IMR-90 (cell line): Measurements from ENCODE around the gene DNAJC7. TPM values are rescaled to one million over a fixed set of nuclear protein-coding genes. Genes with fewer than 3 reads are reported as not detected.

Experiments used
- ATAC-seq: fragments of 200-7000 bp; cut with Tn5 transposase; 2 replicates; pipeline ENCODE4 v1.9.1; 2020; ENCODE audit warnings: low read depth, mild to moderate bottlenecking, moderate library complexity
- BruUV-seq: library from RNA; stranded (reverse); fragments of 400-500 nt; replicated peaks from 2 replicates; lab custom pipeline; 2021; lab: Mats Ljungman, UMichigan
- CTCF ChIA-PET: fragments of 300-600 bp; formaldehyde crosslinking; extraction: SDS; loops from one replicate; lab custom pipeline; 2021; ENCODE audit warnings: antibody characterized with exemption; lab: Yijun Ruan, JAX
- POLR2A ChIA-PET: fragments of 300-600 bp; sonication (Branson Sonifier 250); formaldehyde crosslinking; loops from one replicate; lab custom pipeline; 2022; ENCODE audit warnings: antibody characterized with exemption; ENCODE audit not compliant: unreplicated experiment; lab: Charles Lee
- DNase-seq: peaks from one replicate; pipeline ENCODE4 v3.0.0; 2013
- H2AFZ ChIP-seq: replicated peaks from 2 replicates; pipeline ENCODE3; 2013; ENCODE audit warnings: low read length, mild to moderate bottlenecking; ENCODE audit not compliant: poor library complexity
- H2AK5ac ChIP-seq: 2 replicates; pipeline ENCODE4 v1.6.1; 2013; ENCODE audit warnings: low read depth, low read length, inconsistent platforms
- H2AK9ac ChIP-seq: replicated peaks from 2 replicates; pipeline ENCODE3; 2013; ENCODE audit warnings: mild to moderate bottlenecking, low read depth, low read length, moderate library complexity; ENCODE audit not compliant: poor library complexity
- H2BK120ac ChIP-seq: 2 replicates; pipeline ENCODE4 v1.6.1; 2013; ENCODE audit warnings: low read depth, low read length, inconsistent platforms
- H2BK15ac ChIP-seq: 3 replicates; pipeline ENCODE4 v1.6.1; 2013; ENCODE audit warnings: low read depth, low read length, inconsistent platforms
- H2BK20ac ChIP-seq: 2 replicates; pipeline ENCODE4 v1.6.1; 2013; ENCODE audit warnings: low read depth, mild to moderate bottlenecking, inconsistent platforms, low read length, moderate library complexity
- H2BK5ac ChIP-seq: 2 replicates; pipeline ENCODE4 v1.6.1; 2013; ENCODE audit warnings: mild to moderate bottlenecking, low read depth, low read length, inconsistent platforms; ENCODE audit not compliant: poor library complexity, severe bottlenecking
- H3K14ac ChIP-seq: replicated peaks from 2 replicates; pipeline ENCODE4 v1.6.1; 2013; ENCODE audit warnings: low read depth, low read length, inconsistent platforms
- H3K18ac ChIP-seq: 2 replicates; pipeline ENCODE4 v1.6.1; 2013; ENCODE audit warnings: low read depth, low read length, control low read depth
- H3K23ac ChIP-seq: 2 replicates; pipeline ENCODE4 v1.6.1; 2013; ENCODE audit warnings: low read depth, low read length, inconsistent platforms
- H3K27ac ChIP-seq: 2 replicates; pipeline ENCODE4 v1.5.1; 2013; ENCODE audit warnings: mild to moderate bottlenecking, control low read depth, low read length; ENCODE audit not compliant: insufficient read depth
- H3K27me3 ChIP-seq: 2 replicates; pipeline ENCODE4 v1.6.1; 2013; ENCODE audit warnings: low read length; ENCODE audit not compliant: control insufficient read depth, insufficient read depth
- H3K36me3 ChIP-seq: 2 replicates; pipeline ENCODE4 v1.6.1; 2013; ENCODE audit warnings: low read length, mixed read lengths; ENCODE audit not compliant: control insufficient read depth, insufficient read depth
- H3K4ac ChIP-seq: 2 replicates; pipeline ENCODE4 v1.6.1; 2013; ENCODE audit warnings: low read depth, low read length, inconsistent platforms
- H3K4me1 ChIP-seq: 2 replicates; pipeline ENCODE4 v1.6.1; 2013; ENCODE audit warnings: low read length, mixed read lengths; ENCODE audit not compliant: control insufficient read depth, insufficient read depth
- H3K4me2 ChIP-seq: 2 replicates; pipeline ENCODE4 v1.6.1; 2013; ENCODE audit warnings: low read depth, mild to moderate bottlenecking, control low read depth, low read length, moderate library complexity
- H3K4me3 ChIP-seq: 2 replicates; pipeline ENCODE4 v1.5.1; 2013; ENCODE audit warnings: low read depth, mild to moderate bottlenecking, control low read depth, low read length, moderate library complexity; ENCODE audit not compliant: insufficient read depth
- H3K56ac ChIP-seq: 2 replicates; pipeline ENCODE4 v1.6.1; 2013; ENCODE audit warnings: low read length, inconsistent platforms; ENCODE audit not compliant: insufficient read depth; ENCODE audit errors: extremely low read depth
- H3K79me1 ChIP-seq, 2 experiments: 2 replicates each; pipeline ENCODE4 v1.6.1; 2013; ENCODE audit warnings: low read length in 2 of 2, inconsistent platforms in 1 of 2, low read depth in 1 of 2
- H3K9ac ChIP-seq: 2 replicates; pipeline ENCODE4 v1.6.1; 2013; ENCODE audit warnings: low read depth, low read length, control low read depth
- H3K9me1 ChIP-seq: 2 replicates; pipeline ENCODE4 v1.6.1; 2013; ENCODE audit warnings: low read length, inconsistent platforms; ENCODE audit not compliant: insufficient read depth
- H3K9me3 ChIP-seq: 2 replicates; pipeline ENCODE4 v1.6.1; 2013; ENCODE audit warnings: low read length; ENCODE audit not compliant: control insufficient read depth, insufficient read depth
- H4K20me1 ChIP-seq: 2 replicates; pipeline ENCODE4 v1.6.1; 2013; ENCODE audit warnings: low read length, inconsistent platforms; ENCODE audit not compliant: insufficient read depth
- H4K5ac ChIP-seq: 2 replicates; pipeline ENCODE4 v1.6.1; 2013; ENCODE audit warnings: mild to moderate bottlenecking, low read depth, low read length, control low read depth
- H4K8ac ChIP-seq, 2 experiments: 2 replicates each; pipeline ENCODE4 v1.6.1; 2013; ENCODE audit warnings: low read depth in 2 of 2, low read length in 2 of 2, control low read depth in 1 of 2, inconsistent platforms in 1 of 2
- H4K91ac ChIP-seq: 2 replicates; pipeline ENCODE4 v1.6.1; 2013; ENCODE audit warnings: low read depth, low read length, inconsistent platforms; ENCODE audit not compliant: insufficient read depth
- POLR2A ChIP-seq: IDR thresholded peaks from 2 replicates; pipeline ENCODE4 v1.6.1; 2012; ENCODE audit warnings: mild to moderate bottlenecking, low read depth, low read length
- RFX5 ChIP-seq: IDR thresholded peaks from 2 replicates; pipeline ENCODE4 v1.8.0; 2012; ENCODE audit warnings: low read depth, mild to moderate bottlenecking, low read length, moderate library complexity
- WGBS, 2 experiments: methylation state at CpG; one replicate each; pipeline versions ENCODE4 v1.1.5 to v1.1.7; 2013; ENCODE audit warnings: missing lambda C conversion rate in 2 of 2; ENCODE audit not compliant: insufficient read length in 1 of 2; ENCODE audit errors: extremely low coverage in 2 of 2; 5-methylcytosine and 5-hydroxymethylcytosine counted together
- dilution Hi-C: fragments of 300-500 bp; cut with HindIII; formaldehyde crosslinking; loops from one replicate; pipeline ENCODE4 v1.14.3; 2018; ENCODE audit warnings: low sequenced_read_pairs; ENCODE audit not compliant: unreplicated experiment
- in situ Hi-C: fragments of 300-500 bp; cut with MboI; formaldehyde crosslinking; loops from 3 replicates; pipeline ENCODE4 v1.14.3; 2019; ENCODE audit warnings: low sequenced_read_pairs, inconsistent platforms, mixed read lengths
- intact Hi-C: fragments of 100-400 bp; cut with micrococcal nuclease; formaldehyde crosslinking; loops from 2 replicates; pipeline ENCODE4 v1.10.0; 2022
- polyA plus RNA-seq, 3 experiments: library from polyadenylated mRNA; depleted of rRNA; stranded (reverse); fragments of >200 nt; gene quantifications; 2 replicates each; pipeline ENCODE4 v1.2.3, GENCODE V29; 2012; ENCODE audit warnings: low replicate concordance in 1 of 3
- total RNA-seq: library from RNA; depleted of rRNA; stranded (reverse); fragments of >200 nt; gene quantifications from 2 replicates; pipeline ENCODE4 v1.2.3, GENCODE V29; 2012

Gene DNAJC7
- total and polyA plus RNA-seq, 2 of the 4 experiments (the other 2 are of a cell fraction) = 49.3 to 71.7 TPM

- ATAC-seq = peak; percentile 46; the same call in 1 of the 2 replicates
- no peaks in the 10 kb centered on the region for H4K20me1 ChIP-seq
- intact Hi-C loops = no loop called here
- no peak overlapping the region for H2BK5ac ChIP-seq
- H3K4me1 ChIP-seq = peaks cover 12% of the 10 kb centered on the region
- peak overlapping the region; percentile 56; the same call in 1 of the 2 replicates for H4K5ac ChIP-seq
- H2AK5ac ChIP-seq = peak overlapping the region; percentile 40; the same call in 1 of the 2 replicates
- no peak overlapping the region for H4K91ac ChIP-seq
- H3K9me1 ChIP-seq = no peaks in the 10 kb centered on the region
- H2BK120ac ChIP-seq = peak overlapping the region; percentile 8; the same call in 1 of the 2 replicates
- no peaks in the 10 kb centered on the region for H3K9me3 ChIP-seq
- no peak overlapping the region for H2BK20ac ChIP-seq
- H3K23ac ChIP-seq = peak overlapping the region; percentile 23; the same call in 1 of the 2 replicates
- no peak overlapping the region for H3K18ac ChIP-seq
- H2BK15ac ChIP-seq = no peak overlapping the region; the same call in 2 of the 3 replicates
- H3K14ac ChIP-seq = peak overlapping the region; percentile 34; the same call in 1 of the 2 replicates
- no peaks in the 10 kb centered on the region for H3K36me3 ChIP-seq
- peak overlapping the region; percentile 52 for H2AK9ac ChIP-seq
- 71% methylated on average over 6 of the region's 11 CpGs; no CpG with 5 or more reads in 1 of the 2 experiments for WGBS, 2 experiments
- no peak overlapping the region for H3K56ac ChIP-seq
- no peak overlapping the region for H3K27ac ChIP-seq
- H3K27me3 ChIP-seq = no peaks in the 10 kb centered on the region
- in situ Hi-C loops = no loop called here
- ChIA-PET POLR2A (no interaction called here), CTCF (interaction anchor here (0.6 kb wide), 1 partner anchor 322 kb away, joined by 3 read pairs; no protein-coding TSS in a partner anchor)
- H2AFZ ChIP-seq = peak overlapping the region; percentile 85
- H3K9ac ChIP-seq = no peak overlapping the region
- H3K4ac ChIP-seq = peak overlapping the region; percentile 40; the same call in 1 of the 2 replicates
- peak; percentile 32 for DNase-seq
- TF ChIP-seq POLR2A (no peak), RFX5 (no peak)
- no peak overlapping the region for H3K4me3 ChIP-seq
- H3K79me1 ChIP-seq = no peaks in the 10 kb centered on the region
- H4K8ac ChIP-seq = peak overlapping the region; percentile 77 to 96
- no peak overlapping the region for H3K4me2 ChIP-seq
- dilution Hi-C loops = no loop called here
- BruUV-seq = no TSS peak
Observed at GRCh38 chr17:41957031-41957868, 60.0 kb downstream of the DNAJC7 start.
